Vagina (tissue), 2 donors: ENCODE data around the gene RPUSD3. TPM values are rescaled to one million over a fixed set of nuclear protein-coding genes. Genes with fewer than 3 reads are reported as not detected.

Experiments used
- DNase-seq, 2 donors: peaks; one replicate each; pipeline ENCODE4 v3.0.0-alpha.2; 2017; ENCODE audit errors: extremely low spot score in 2 of 2
- H3K27ac ChIP-seq: fragments of 200-600 bp; sonication (generic); one replicate; pipeline ENCODE4 v1.5.1; 2019
- H3K27me3 ChIP-seq: fragments of 200-600 bp; sonication (generic); one replicate; pipeline ENCODE4 v1.5.1; 2019
- H3K36me3 ChIP-seq, 2 donors: fragments of 200-600 bp; sonication (generic); one replicate each; pipeline ENCODE4 v1.5.1; 2017 to 2019
- H3K4me1 ChIP-seq: fragments of 200-600 bp; sonication (generic); one replicate; pipeline ENCODE4 v1.5.1; 2019
- H3K4me3 ChIP-seq, 2 donors: fragments of 200-600 bp; sonication (generic); 1 replicate in 1 of 2; 2 replicates in 1 of 2; pipeline ENCODE4 v1.5.1; 2016 to 2019
- H3K9me3 ChIP-seq: fragments of 200-600 bp; sonication (generic); one replicate; pipeline ENCODE4 v1.5.1; 2019
- POLR2A ChIP-seq, 2 donors: fragments of 450-650 bp; IDR thresholded peaks; one replicate each; pipeline ENCODE4 v1.6.1; 2017; ENCODE audit warnings: antibody characterized with exemption in 2 of 2, mild to moderate bottlenecking in 2 of 2, moderate library complexity in 2 of 2
- POLR2AphosphoS5 ChIP-seq, 2 donors: sonication (generic); formaldehyde crosslinking; IDR thresholded peaks; one replicate each; pipeline ENCODE4 v1.9.0; 2017; ENCODE audit warnings: antibody characterized with exemption in 2 of 2, mild to moderate bottlenecking in 2 of 2, low read depth in 1 of 2; ENCODE audit not compliant: insufficient read depth in 1 of 2
- intact Hi-C: fragments of 100-400 bp; cut with DNase I; formaldehyde crosslinking; loops from one replicate; pipeline ENCODE4 v1.15.1; 2023
- total RNA-seq: library from RNA; depleted of rRNA; stranded (reverse); fragments of >200 nt; gene quantifications from one replicate; pipeline ENCODE4 v1.2.3, GENCODE V29; 2016
- TF ChIP-seq, protein P1 (sequence below), 3 experiments: fragments of 450-650 bp in 2 of 3; fragments of 200-600 bp in 1 of 3; sonication (generic) in 1 of 3; IDR thresholded peaks; one replicate each; pipeline ENCODE4 v1.5.1; 2017 to 2019; ENCODE audit warnings: antibody characterized with exemption in 3 of 3, mild to moderate bottlenecking in 2 of 3, moderate library complexity in 2 of 3

RPUSD3 gene
- total RNA-seq, 1 donor from 2014 or later = 50.6 TPM

DNA sequence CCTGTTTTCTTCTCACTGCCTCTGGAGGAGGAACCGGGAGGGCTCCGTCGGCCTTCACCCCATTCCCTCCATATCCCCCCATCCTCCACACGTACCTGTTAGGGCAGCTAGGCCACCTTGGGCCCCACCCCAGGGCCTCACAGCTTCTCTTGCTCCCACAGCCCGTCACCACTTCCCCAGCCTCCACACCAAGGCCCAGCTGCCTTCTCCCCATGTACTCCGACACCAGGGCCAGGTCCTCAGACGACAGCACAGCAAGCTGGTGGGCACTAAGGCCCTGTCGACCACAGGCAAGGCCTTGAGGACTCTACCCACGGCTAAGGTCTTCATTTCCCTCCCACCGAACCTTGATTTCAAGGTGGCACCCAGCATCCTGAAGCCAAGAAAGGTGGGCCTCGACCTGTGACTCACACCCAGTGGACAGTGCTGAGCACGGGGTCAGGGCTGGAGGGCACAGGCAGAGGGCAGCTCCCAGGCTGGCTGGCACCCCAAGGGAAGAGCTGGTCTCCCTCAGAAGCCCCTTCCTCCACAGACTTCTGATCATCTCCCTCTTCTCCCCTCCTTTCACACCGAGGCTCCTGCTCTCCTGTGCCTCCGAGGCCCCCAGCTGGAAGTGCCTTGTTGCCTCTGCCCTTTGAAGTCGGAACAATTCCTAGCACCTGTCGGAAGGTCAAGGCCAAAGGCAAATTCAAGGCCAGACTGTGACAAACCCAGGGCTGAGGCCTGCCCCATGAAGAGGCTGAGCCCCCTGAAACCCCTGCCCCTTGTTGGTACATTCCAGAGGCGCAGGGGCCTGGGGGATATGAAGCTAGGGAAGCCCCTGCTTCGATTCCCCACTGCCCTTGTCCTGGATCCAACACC is 9.1 kb downstream of the RPUSD3 start:
- DNase-seq = no peak
- H3K27ac ChIP-seq = no peak overlapping the region
- peaks cover 0 to 47% of the 10 kb centered on the region in 2 donors for H3K36me3 ChIP-seq
- intact Hi-C loops = no loop called here
- H3K4me3 ChIP-seq = no peak overlapping the region
- H3K27me3 ChIP-seq = no peaks in the 10 kb centered on the region
- TF ChIP-seq POLR2AphosphoS5 (IDR thresholded peaks at IDR 0.05; ENCODE audit: insufficient read depth in 1 of 2, low read depth in 1 of 2) (no peak), POLR2A (IDR thresholded peaks at IDR 0.05) (no peak)
- TF ChIP-seq, protein P1, sequence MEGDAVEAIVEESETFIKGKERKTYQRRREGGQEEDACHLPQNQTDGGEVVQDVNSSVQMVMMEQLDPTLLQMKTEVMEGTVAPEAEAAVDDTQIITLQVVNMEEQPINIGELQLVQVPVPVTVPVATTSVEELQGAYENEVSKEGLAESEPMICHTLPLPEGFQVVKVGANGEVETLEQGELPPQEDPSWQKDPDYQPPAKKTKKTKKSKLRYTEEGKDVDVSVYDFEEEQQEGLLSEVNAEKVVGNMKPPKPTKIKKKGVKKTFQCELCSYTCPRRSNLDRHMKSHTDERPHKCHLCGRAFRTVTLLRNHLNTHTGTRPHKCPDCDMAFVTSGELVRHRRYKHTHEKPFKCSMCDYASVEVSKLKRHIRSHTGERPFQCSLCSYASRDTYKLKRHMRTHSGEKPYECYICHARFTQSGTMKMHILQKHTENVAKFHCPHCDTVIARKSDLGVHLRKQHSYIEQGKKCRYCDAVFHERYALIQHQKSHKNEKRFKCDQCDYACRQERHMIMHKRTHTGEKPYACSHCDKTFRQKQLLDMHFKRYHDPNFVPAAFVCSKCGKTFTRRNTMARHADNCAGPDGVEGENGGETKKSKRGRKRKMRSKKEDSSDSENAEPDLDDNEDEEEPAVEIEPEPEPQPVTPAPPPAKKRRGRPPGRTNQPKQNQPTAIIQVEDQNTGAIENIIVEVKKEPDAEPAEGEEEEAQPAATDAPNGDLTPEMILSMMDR (IDR thresholded peaks at IDR 0.05) = no peak
- H3K9me3 ChIP-seq = no peaks in the 10 kb centered on the region
- no peaks in the 10 kb centered on the region for H3K4me1 ChIP-seq

DNA sequence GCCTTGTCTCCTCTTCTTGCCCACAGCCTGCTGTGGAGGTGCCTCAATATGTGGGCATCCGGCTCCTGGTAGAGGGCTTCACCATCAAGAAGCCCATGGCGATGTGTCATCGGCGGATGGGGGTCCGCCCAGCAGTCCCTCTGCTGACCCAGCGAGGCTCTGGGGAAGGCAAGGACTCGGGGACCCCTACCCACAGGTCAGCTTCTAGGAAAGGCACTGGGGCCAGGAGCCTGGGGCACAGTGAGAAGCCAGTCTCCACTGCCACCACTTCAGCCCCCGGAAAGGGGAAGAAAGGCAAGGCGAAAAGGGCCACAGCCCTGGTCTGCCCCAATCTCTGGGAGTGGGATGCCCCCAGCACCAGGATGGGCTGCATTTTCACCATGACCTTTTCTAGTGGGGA is 10.7 kb downstream of the RPUSD3 start:
- Histone ChIP-seq H3K27me3 (no peaks in the 10 kb centered on the region), H3K36me3 (peaks cover 0 to 38% of the 10 kb centered on the region in 2 donors), H3K9me3 (no peaks in the 10 kb centered on the region), H3K27ac (no peak overlapping the region), H3K4me3 (no peak overlapping the region), H3K4me1 (no peaks in the 10 kb centered on the region)
- TF ChIP-seq POLR2A (IDR thresholded peaks at IDR 0.05) (no peak), POLR2AphosphoS5 (IDR thresholded peaks at IDR 0.05; ENCODE audit: insufficient read depth in 1 of 2, low read depth in 1 of 2) (no peak)
- TF ChIP-seq, protein P1 (IDR thresholded peaks at IDR 0.05) = no peak
- intact Hi-C loops = no loop called here
- no peak for DNase-seq

DNA sequence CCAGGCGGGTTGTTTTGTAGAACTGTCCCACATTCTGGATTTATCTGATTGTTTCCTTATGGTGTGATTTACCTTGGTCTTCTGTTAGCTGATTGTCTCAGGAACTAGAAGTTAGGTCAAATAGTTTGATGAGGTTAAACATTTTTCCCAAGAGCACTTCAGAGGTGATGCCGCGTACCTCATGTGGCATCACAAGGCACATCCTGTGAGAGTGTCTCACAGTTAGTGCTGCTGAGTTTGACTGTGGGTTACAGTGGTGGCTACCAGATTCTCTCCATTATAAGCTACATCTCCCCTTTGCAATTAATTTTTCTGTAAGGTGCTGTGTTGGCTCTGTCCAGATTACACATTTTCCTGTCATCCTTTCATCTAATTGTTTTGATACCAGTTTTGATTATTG is 12.6 kb downstream of the RPUSD3 start:
- Histone ChIP-seq H3K4me1 (no peaks in the 10 kb centered on the region), H3K27me3 (no peaks in the 10 kb centered on the region), H3K9me3 (no peaks in the 10 kb centered on the region), H3K36me3 (peaks cover 0 to 47% of the 10 kb centered on the region in 2 donors), H3K4me3 (no peak overlapping the region), H3K27ac (no peak overlapping the region)
- no peak for DNase-seq
- intact Hi-C loops = no loop called here
- no peak for TF ChIP-seq POLR2A (IDR thresholded peaks at IDR 0.05)
- TF ChIP-seq, protein P1 (IDR thresholded peaks at IDR 0.05) = no peak
- no peak for TF ChIP-seq POLR2AphosphoS5 (IDR thresholded peaks at IDR 0.05; ENCODE audit: insufficient read depth in 1 of 2, low read depth in 1 of 2)

DNA sequence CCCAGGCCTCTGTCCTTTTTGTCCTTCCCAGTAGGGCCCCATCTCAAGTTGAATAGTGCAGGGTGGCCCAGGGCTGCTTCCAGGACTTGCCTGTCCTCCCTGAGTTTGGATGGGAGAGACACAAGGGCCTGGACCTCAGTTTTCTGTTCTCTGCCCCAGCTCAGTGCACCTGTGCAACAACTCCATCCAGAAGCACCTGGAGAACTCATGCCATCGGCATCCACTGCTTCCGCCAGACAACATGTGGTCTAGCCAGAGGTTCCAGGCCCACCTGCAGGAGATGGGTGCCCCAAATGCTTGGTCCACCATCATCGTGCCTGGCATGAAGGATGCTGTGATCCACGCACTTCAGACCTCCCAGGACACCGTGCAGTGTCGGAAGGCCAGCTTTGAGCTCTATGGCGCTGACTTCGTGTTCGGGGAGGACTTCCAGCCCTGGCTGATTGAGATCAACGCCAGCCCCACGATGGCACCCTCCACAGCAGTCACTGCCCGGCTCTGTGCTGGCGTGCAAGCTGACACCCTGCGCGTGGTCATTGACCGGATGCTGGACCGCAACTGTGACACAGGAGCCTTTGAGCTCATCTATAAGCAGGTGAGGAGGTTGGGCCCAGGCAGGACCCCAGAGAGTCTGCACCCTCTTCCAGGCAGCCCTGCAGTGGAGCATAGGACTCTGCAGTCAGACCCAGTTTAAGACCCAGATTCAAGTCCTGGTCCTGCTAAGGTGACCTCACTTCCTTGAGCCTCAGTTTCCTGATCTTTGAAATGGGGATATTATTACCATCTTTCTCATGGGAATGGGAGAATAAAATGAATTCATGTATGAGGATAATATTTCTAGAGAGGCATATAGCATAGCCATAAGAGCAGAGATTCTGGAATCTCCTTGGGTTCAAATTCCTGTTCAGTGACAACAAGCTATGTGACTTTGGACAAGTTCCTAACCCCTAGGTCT is 14.7 kb downstream of the RPUSD3 start:
- intact Hi-C loops = no loop called here
- Histone ChIP-seq H3K36me3 (peaks cover 0 to 29% of the 10 kb centered on the region in 2 donors), H3K4me3 (no peak overlapping the region), H3K27me3 (no peaks in the 10 kb centered on the region), H3K27ac (no peak overlapping the region), H3K4me1 (no peaks in the 10 kb centered on the region), H3K9me3 (no peaks in the 10 kb centered on the region)
- DNase-seq = no peak
- TF ChIP-seq POLR2AphosphoS5 (IDR thresholded peaks at IDR 0.05; ENCODE audit: insufficient read depth in 1 of 2, low read depth in 1 of 2) (no peak), POLR2A (IDR thresholded peaks at IDR 0.05) (no peak)
- TF ChIP-seq, protein P1 (IDR thresholded peaks at IDR 0.05) = no peak
